Measurements from ENCODE around the gene UTP18.

- no peak for TF ChIP-seq GABPA (IDR thresholded peaks at IDR 0.05; ENCODE audit: low read depth)
- no peak for TF ChIP-seq CTCF (IDR thresholded peaks at IDR 0.05; ENCODE audit: insufficient read depth, low read length)
- no peak for TF ChIP-seq POLR2AphosphoS5 (IDR thresholded peaks at IDR 0.05; ENCODE audit: low read depth)
- TF ChIP-seq REST (IDR thresholded peaks at IDR 0.05; ENCODE audit: insufficient replicate concordance, low read depth) = no peak
- TF ChIP-seq SPI1 (IDR thresholded peaks at IDR 0.05; ENCODE audit: borderline replicate concordance, low read depth) = no peak
Observed at GRCh38 chr17:51230306-51230705, 30.0 kb upstream of the UTP18 start.

All from HL-60 (cell line).